Peyer's patch (tissue), 4 donors: Measurements from ENCODE around the gene TUBA3E. TPM values are rescaled to one million over a fixed set of nuclear protein-coding genes. Genes with fewer than 3 reads are reported as not detected.
"Not testable (repeated sequence)": the region's sequence is repeated elsewhere in the genome, so short reads cannot be mapped to it uniquely, and the experiment has no call there.

Experiments
- DNase-seq, 3 donors: peaks; one replicate each; pipeline ENCODE4 v3.0.0-alpha.2; 2017 to 2019
- H3K27ac ChIP-seq, 4 donors: fragments of 200-600 bp; sonication (generic); one replicate each; pipeline ENCODE4 v1.5.1; 2016 to 2019
- H3K27me3 ChIP-seq, 2 donors: fragments of 200-600 bp; sonication (generic); one replicate each; pipeline ENCODE4 v1.5.1; 2019
- H3K36me3 ChIP-seq, 3 donors: fragments of 200-600 bp; sonication (generic); one replicate each; pipeline ENCODE4 v1.5.1; 2016 to 2019
- H3K4me1 ChIP-seq, 4 donors: fragments of 200-600 bp; sonication (generic); one replicate each; pipeline ENCODE4 v1.5.1; 2016 to 2019
- H3K4me3 ChIP-seq, 4 donors: fragments of 200-600 bp; sonication (generic); 1 replicate in 3 of 4; 2 replicates in 1 of 4; pipeline ENCODE4 v1.5.1; 2016 to 2019; ENCODE audit warnings: mild to moderate bottlenecking in 1 of 4
- H3K9me3 ChIP-seq, 4 donors: fragments of 200-600 bp; sonication (generic); one replicate each; pipeline ENCODE4 v1.5.1; 2016 to 2019; ENCODE audit warnings: mild to moderate bottlenecking in 1 of 4
- POLR2A ChIP-seq, 2 donors: fragments of 450-650 bp; IDR thresholded peaks; one replicate each; pipeline ENCODE4 v1.5.1; 2017; ENCODE audit warnings: antibody characterized with exemption in 2 of 2, mild to moderate bottlenecking in 2 of 2, moderate library complexity in 2 of 2
- total RNA-seq, 4 donors: library from RNA; depleted of rRNA; stranded (reverse); fragments of >200 nt; gene quantifications; one replicate each; pipeline ENCODE4 v1.1.0, GENCODE V29; 2016

Gene TUBA3E
- total RNA-seq, 4 donors from 2014 or later = not detected

- H3K4me1 ChIP-seq = no peaks in the 10 kb centered on the region
- H3K27me3 ChIP-seq = no peaks in the 10 kb centered on the region
- H3K9me3 ChIP-seq = no peaks in the 10 kb centered on the region
- H3K27ac ChIP-seq = no peak overlapping the region
- no peak overlapping the region for H3K4me3 ChIP-seq
- peaks cover 0 to 30% (median 0%) of the 10 kb centered on the region in 3 donors for H3K36me3 ChIP-seq
- peak in 1 of 3 donors; percentile 34 for DNase-seq
- no peak for TF ChIP-seq POLR2A (IDR thresholded peaks at IDR 0.05)
These were observed 47.8 kb downstream of the TUBA3E start for GRCh38 chr2:130150181-130151144.

GRCh38 chr2:130148515-130148914, 49.7 kb downstream of the TUBA3E start:
- H3K9me3 ChIP-seq, DNase-seq, H3K4me1 ChIP-seq, H3K27me3 ChIP-seq, H3K27ac ChIP-seq, H3K4me3 ChIP-seq: not testable (repeated sequence)
- peaks cover 0 to 16% (median 0%) of the 10 kb centered on the region in 3 donors for H3K36me3 ChIP-seq

DNA sequence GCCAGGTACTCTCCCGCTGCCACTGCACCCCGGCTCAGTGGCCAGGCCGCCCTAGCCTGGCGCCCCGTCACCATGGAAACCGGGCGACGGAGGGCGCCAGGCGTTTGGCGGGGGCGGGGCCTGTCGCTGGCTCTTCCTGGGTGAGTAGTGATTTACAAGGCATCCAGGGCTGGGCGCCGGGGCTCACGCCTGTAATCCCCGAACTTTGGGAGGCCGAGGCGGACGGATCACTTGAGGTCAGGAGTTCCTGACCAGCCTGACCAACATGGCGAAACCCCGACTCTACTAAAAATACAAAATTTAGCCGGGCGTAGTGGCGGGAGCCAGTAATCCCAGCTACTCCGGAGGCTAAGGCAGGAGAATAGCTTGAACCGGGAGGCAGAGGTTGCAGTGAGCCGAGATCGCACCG, 53.2 kb downstream of the TUBA3E start, which contains the start of gene CCDC74B:
Gene CCDC74B (minus strand): TSS at position 107 of the 409 bp plus-strand sequence. CDS start 116 bp downstream, outside the sequence.
- H3K4me1 ChIP-seq, H3K27me3 ChIP-seq, H3K36me3 ChIP-seq, H3K9me3 ChIP-seq, H3K27ac ChIP-seq: not testable (repeated sequence)
- DNase-seq = peak; percentile 37 to 77 (median 47)
- peak within 1 kb of the TSS; percentile 17 to 41 (median 38) for H3K4me3 ChIP-seq

- DNase-seq = peak in 1 of 3 donors; percentile 25
- not testable (repeated sequence) for H3K27me3 ChIP-seq, H3K9me3 ChIP-seq, H3K27ac ChIP-seq, H3K4me1 ChIP-seq, H3K36me3 ChIP-seq
- peak overlapping the region in 1 of 4 donors; percentile 41 for H3K4me3 ChIP-seq
These were observed 54.8 kb downstream of the TUBA3E start for GRCh38 chr2:130143266-130144039.

GRCh38 chr2:130142396-130143265, 55.6 kb downstream of the TUBA3E start:
- not testable (repeated sequence) for H3K27ac ChIP-seq, H3K4me3 ChIP-seq, H3K36me3 ChIP-seq, H3K9me3 ChIP-seq, H3K27me3 ChIP-seq, H3K4me1 ChIP-seq
- peak in 1 of 3 donors; percentile 20 for DNase-seq

Other genes with a start within 250 kb of the TUBA3E start
- gene RAB6C, start 218.8 kb downstream of the TUBA3E start, total RNA-seq = not detected
- gene POTEF, start 69.2 kb downstream of the TUBA3E start, total RNA-seq = under 1 TPM in 1 of 4 donors, not detected in 3; 0.28 TPM
- 1 to 10 TPM in 2 of 4 donors, not detected in 2; 2.1 to 2.6 TPM for gene CCDC74B, start 53.3 kb downstream of the TUBA3E start, total RNA-seq
- 10 to 100 TPM; 48.0 to 83.3 (median 60.3) TPM for gene SMPD4, start 16.8 kb downstream of the TUBA3E start, total RNA-seq
- gene MZT2B, start 16.2 kb downstream of the TUBA3E start, total RNA-seq = 10 to 100 TPM; 47.0 to 88.6 (median 61.8) TPM
- 10 to 100 TPM; 41.9 to 99.9 (median 62.8) TPM for gene IMP4, start 144.5 kb upstream of the TUBA3E start, total RNA-seq
- 100 to 1,000 TPM; 137 to 208 (median 169) TPM for gene PTPN18, start 157.6 kb upstream of the TUBA3E start, total RNA-seq